Spleen (tissue), 7 donors: ENCODE measurements around the gene PLEKHG3.

ENCODE experiments used
- CTCF ChIP-seq, 11 experiments: fragments of 200-600 bp in 7 of 11; fragments of 450-650 bp in 4 of 11; sonication (generic) in 4 of 11; IDR thresholded peaks in 8 of 11; conservative IDR thresholded peaks in 3 of 11; 1 replicate in 7 of 11; 2 replicates in 4 of 11; pipeline versions ENCODE4 v1.4.0 to v1.8.0; 2016 to 2021; ENCODE audit warnings: antibody characterized with exemption in 11 of 11, inconsistent platforms in 4 of 11, mild to moderate bottlenecking in 1 of 11
- POLR2A ChIP-seq, 3 donors: fragments of 450-650 bp; IDR thresholded peaks; one replicate each; pipeline ENCODE4 v1.5.1; 2017; ENCODE audit warnings: antibody characterized with exemption in 3 of 3, mild to moderate bottlenecking in 1 of 3
- POLR2AphosphoS5 ChIP-seq, 3 donors: sonication (generic); formaldehyde crosslinking; IDR thresholded peaks; one replicate each; pipeline ENCODE4 v1.5.1; 2017; ENCODE audit warnings: antibody characterized with exemption in 3 of 3
- donor health status: DM: no; HTN: no; CAD: no; lungs with moderate emphysema.
- donor health status: DM: no; HTN: no; CAD: no.
- donor health status: DM: no; HTN: no; CAD: no.

GRCh38 chr14:64688811-64689281 lies 15.4 kb upstream of the PLEKHG3 start:
- TF ChIP-seq CTCF (IDR thresholded peaks at IDR 0.05 in 8 of 11, conservative IDR thresholded peaks at IDR 0.05 in 3 of 11): no peak
- no peak for TF ChIP-seq POLR2AphosphoS5 (IDR thresholded peaks at IDR 0.05)
- no peak for TF ChIP-seq POLR2A (IDR thresholded peaks at IDR 0.05)
